ENCODE data around the gene NANOS1. TPM values are rescaled to one million over a fixed set of nuclear protein-coding genes. Genes with fewer than 3 reads are reported as not detected.

The NANOS1 gene
- total RNA-seq, 4 donors from 2014 or later: 16.5 to 25.0 (median 20.4) TPM

DNA sequence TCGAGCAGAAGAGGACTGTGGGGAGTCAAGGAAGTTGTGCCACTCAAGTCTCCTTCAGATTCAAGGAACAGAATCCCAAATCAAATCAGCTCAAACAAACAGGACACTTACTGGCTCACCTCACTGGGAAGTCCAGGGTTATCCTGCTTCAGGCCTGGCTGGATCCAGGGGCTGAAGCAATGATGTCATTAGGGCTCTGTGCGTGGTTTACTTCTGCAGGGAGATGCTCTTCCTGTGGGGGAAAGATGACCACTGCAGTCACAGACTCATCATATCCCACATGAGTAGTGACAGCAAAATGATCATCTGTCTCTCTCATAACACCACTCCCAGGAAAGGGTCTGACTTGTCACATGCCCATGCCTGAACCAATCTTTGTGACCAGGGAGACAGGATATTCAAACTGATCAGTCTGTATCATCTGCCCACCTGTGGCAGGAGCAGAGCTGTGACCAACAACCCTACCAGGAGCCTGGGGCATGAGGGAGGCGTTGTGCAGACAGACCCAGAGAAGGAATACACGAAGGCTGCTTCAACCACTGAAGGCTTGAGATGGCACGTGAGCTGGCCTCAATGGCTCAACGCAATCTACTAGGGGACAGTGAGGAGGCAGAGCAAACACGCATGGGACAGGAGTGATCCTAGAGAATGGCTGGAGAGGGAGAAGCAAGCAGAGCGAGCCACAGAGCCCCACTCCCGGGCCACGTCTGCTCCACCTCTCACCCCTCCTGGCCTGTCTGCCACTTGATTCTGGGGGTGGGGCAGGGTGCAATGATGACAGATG, 27.6 kb upstream of the NANOS1 start:
- H3K4me3 ChIP-seq (replicated peaks in 1 of 3): no peak overlapping the region
- TF ChIP-seq CTCF (IDR thresholded peaks at IDR 0.05): no peak
- TF ChIP-seq POLR2A (IDR thresholded peaks at IDR 0.05): no peak
- H3K4me1 ChIP-seq: peaks cover 0 to 10% of the 10 kb centered on the region in 2 donors
- no peaks in the 10 kb centered on the region for H3K36me3 ChIP-seq
- no peak overlapping the region for H3K27ac ChIP-seq
- 82 to 88% methylated on average over 10 of the region's 10 CpGs for WGBS, 2 donors
- no peak for DNase-seq
- no peaks in the 10 kb centered on the region for H3K9me3 ChIP-seq
- intact Hi-C loops (cut with DNase I): no loop called here
- no peaks in the 10 kb centered on the region for H3K27me3 ChIP-seq

DNA sequence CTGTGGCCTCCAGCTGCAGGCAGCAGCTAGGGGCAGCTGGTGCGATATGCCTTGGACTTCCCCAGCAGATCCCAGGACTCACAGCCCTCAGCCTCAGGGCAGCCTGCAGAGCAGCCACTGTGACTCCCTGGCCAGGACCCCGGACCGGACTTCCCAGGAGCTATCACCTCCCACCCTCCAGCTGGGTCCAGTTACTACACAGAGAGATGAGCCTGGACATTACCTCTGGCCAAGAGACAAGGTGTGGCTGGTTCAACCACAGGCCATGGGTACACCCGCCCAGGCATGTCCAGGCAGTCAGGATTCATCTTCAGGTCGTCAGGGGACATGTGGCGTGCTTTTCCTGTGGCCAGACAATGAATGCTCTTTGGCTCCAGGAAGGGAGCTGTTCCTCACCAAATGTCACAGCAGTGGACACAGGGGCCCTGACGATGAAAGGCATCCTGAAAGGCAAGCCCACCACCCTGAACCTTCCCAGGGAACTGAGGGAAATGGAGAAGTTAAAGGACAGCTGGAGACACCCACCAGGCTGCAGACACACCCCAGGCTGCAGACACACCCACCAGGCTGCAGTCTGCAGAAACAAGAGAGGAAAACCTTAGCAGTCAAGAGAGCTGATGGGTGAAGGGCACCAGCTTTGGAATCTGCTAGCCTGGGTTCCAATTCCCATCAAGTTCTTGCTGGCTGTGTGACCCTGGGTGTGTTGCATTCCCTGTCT, 25.8 kb upstream of the NANOS1 start:
- no peaks in the 10 kb centered on the region for H3K27me3 ChIP-seq
- WGBS, 2 donors: 79 to 85% methylated on average over 4 to 7 of the region's 7 CpGs
- TF ChIP-seq POLR2A (IDR thresholded peaks at IDR 0.05) (no peak), CTCF (IDR thresholded peaks at IDR 0.05) (no peak)
- peaks cover 3 to 14% of the 10 kb centered on the region in 2 donors for H3K4me1 ChIP-seq
- intact Hi-C loops (cut with DNase I): no loop called here
- no peak overlapping the region for H3K4me3 ChIP-seq (replicated peaks in 1 of 3)
- H3K9me3 ChIP-seq: no peaks in the 10 kb centered on the region
- no peaks in the 10 kb centered on the region for H3K36me3 ChIP-seq
- no peak for DNase-seq
- H3K27ac ChIP-seq: no peak overlapping the region

GRCh38 chr10:119005362-119006043, 24.0 kb upstream of the NANOS1 start:
- WGBS, 2 donors: 87% methylated on average over 9 of the region's 9 CpGs
- intact Hi-C loops (cut with DNase I): no loop called here
- H3K27ac ChIP-seq: no peak overlapping the region

DNA sequence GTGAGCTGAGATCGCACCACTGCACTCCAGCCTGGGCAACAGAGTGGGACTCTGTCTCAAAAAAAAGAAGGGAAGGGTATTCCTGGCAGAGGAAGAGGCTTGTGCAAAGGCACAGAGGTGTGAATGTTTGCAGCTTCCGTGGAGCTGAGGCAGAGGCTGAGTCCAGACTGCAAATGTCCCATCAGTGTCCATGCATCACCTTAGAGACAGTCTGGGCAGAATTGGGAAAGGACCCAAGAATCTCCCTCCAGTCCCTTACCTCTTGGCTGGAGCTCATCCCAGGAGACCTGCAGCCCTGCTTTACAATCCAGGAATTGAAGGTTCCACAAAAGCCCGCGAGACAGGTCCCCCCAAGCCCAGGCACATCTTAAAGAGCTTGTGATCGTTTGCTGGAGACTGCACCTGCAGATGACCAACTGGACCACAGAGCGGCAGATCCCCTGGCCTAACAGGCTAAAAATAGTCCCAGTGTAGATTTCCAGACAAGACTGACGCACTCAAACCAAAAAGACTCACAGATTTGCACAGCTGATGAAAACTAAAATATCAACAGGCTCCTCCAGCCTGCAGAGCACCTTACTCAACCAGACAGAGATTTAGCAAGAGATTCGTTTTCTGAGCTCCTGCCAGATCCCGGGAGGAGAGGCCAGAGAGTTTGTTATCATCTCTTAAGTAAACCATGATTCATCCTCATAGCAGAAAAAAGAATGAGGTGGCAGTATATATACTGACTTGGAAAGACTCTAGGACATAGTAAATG, 22.9 kb upstream of the NANOS1 start:
- peak; percentile 53 to 67 for DNase-seq
- WGBS, 2 donors: 28 to 37% methylated on average over 7 to 9 of the region's 9 CpGs
- Histone ChIP-seq H3K4me3 (replicated peaks in 1 of 3) (no peak overlapping the region), H3K4me1 (peaks cover 3 to 14% of the 10 kb centered on the region in 2 donors), H3K27me3 (no peaks in the 10 kb centered on the region), H3K27ac (peak overlapping the region in 1 of 3 donors; percentile 47), H3K9me3 (no peaks in the 10 kb centered on the region), H3K36me3 (no peaks in the 10 kb centered on the region)
- no peak for TF ChIP-seq CTCF (IDR thresholded peaks at IDR 0.05)
- no peak for TF ChIP-seq POLR2A (IDR thresholded peaks at IDR 0.05)
- intact Hi-C loops (cut with DNase I): no loop called here

More at GRCh38 chr10:119005362-119006043, 24.0 kb upstream of the NANOS1 start:
- Histone ChIP-seq H3K27me3 (no peaks in the 10 kb centered on the region), H3K4me1 (peaks cover 3 to 14% of the 10 kb centered on the region in 2 donors), H3K9me3 (no peaks in the 10 kb centered on the region), H3K4me3 (replicated peaks in 1 of 3) (no peak overlapping the region), H3K36me3 (no peaks in the 10 kb centered on the region)
- TF ChIP-seq CTCF (IDR thresholded peaks at IDR 0.05) (no peak), POLR2A (IDR thresholded peaks at IDR 0.05) (no peak)
- DNase-seq: no peak
